HG02610 (cell line): Measurements from ENCODE around the gene DUSP18.
"Not testable (repeated sequence)": the region's sequence is repeated elsewhere in the genome, so short reads cannot be mapped to it uniquely, and the experiment has no call there.

ENCODE experiments used
- ATAC-seq: cut with Tn5 transposase; IDR thresholded peaks from one replicate; pipeline ENCODE4 v1.9.1; 2021; ENCODE audit warnings: mild to moderate bottlenecking, moderate library complexity; ENCODE audit not compliant: unreplicated experiment

DUSP18 gene

GRCh38 chr22:30640839-30641430 lies 26.7 kb downstream of the DUSP18 start:
- ATAC-seq = no peak

- ATAC-seq = no peak
Observed at GRCh38 chr22:30640361-30640760, 27.3 kb downstream of the DUSP18 start.

DNA sequence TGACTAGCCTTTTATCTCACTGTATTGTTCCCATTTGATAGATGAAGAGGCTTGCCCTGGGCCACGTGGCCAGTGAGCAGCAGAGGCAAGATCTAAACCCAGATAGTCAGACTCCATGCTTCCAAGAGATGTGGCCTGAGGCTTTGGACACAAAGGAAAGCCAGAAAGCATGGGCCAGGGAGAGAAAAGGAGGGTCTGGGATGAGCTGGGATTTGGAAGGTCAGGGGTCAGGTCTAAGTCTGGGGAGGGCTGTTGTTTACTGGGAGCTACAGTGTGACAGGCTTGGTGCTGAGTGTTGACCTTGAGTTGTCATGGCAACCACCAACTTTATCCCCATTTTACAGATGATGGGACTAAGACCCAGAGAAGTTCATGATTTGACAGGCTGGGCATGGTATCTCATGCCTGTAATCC lies 30.0 kb downstream of the DUSP18 start:
- ATAC-seq = no peak

- ATAC-seq = no peak
Observed at GRCh38 chr22:30636226-30637077, 31.2 kb downstream of the DUSP18 start.

GRCh38 chr22:30635273-30636225 lies 32.1 kb downstream of the DUSP18 start, which contains the start of gene SLC35E4:
Gene SLC35E4 (plus strand): TSS chr22:30635781. CDS start chr22:30636451, 670 bp downstream.
- peak; percentile 41 for ATAC-seq

DNA sequence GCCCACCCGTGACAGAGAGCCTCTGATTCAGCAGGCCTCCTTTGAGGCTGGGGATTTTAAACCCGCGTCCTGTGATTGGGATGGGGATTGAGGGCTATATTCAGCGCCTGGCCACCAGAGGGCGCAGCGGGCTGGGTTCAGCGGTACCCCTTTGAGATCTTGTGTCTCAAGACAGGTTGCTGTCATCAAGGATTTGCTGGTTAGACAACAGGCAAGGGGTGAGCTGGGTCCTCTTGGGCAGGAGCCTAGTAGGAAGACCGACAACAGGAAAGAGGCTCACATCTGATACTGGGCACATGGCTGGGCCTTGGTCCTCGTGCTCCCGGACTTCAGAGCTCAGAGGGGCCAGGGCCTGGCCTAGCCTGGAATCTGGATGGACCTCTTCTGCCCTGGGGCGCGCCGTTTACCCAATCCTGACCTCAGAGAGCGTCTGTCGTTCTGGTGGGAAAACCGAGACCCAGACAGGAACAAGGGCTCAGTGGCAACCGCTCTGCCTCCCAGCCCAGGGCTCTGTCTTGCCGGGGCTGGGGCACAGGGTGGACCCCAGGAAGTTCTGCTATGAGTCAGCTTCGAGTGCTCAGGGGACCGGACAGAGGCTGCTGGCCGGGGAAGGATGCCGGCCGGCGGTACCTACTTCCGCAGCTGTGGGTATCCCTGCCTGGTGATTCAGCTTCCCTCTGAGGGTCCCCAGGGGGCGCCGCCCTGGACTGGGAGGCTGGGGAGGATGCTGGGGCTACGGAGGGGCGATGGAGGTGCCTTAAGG lies 33.0 kb downstream of the DUSP18 start:
- ATAC-seq = peak; percentile 56

DNA sequence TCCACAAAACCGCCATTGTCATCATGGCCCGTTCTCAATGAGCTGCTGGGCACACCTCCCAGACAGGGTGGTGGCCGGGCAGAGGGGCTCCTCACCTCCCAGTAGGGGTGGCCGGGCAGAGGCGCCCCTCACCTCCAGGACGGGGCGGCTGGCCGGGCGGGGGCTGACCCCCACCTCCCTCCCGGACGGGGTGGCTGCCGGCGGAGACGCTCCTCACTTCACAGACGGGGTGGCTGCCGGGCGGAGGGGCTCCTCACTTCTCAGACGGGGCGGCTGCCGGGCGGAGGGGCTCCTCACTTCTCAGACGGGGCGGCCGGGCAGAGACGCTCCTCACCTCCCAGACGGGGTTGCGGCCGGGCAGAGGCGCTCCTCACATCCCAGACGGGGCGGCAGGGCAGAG lies 36.2 kb downstream of the DUSP18 start:
- ATAC-seq = not testable (repeated sequence)

GRCh38 chr22:30628491-30628890 lies 39.2 kb downstream of the DUSP18 start:
- ATAC-seq = no peak

DNA sequence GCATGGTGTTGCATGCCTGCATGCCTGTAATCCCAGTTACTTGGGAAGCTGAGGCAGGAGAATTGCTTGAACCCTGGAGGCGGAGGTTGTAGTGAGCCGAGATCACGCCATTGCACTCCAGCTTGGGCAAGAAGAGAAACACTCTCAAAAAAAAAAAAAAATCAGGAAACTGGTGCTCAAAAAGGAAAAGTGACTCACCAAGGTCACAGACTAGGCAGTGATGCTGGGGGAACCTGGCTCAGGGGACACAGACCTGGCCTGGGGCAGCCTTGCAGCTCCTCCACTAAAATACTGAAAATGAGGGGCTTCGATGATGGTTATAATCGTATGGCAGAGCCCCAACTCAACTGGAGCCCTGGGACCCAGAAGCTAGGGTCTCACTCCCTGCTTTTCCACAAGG lies 40.2 kb downstream of the DUSP18 start:
- ATAC-seq = no peak

DNA sequence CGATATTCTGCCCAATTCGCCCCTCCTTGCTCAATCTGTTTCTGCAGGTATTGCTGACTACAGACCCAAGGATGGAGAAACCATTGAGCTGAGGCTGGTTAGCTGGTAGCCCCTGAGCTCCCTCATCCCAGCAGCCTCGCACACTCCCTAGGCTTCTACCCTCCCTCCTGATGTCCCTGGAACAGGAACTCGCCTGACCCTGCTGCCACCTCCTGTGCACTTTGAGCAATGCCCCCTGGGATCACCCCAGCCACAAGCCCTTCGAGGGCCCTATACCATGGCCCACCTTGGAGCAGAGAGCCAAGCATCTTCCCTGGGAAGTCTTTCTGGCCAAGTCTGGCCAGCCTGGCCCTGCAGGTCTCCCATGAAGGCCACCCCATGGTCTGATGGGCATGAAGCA lies 41.3 kb downstream of the DUSP18 start:
- ATAC-seq = no peak

GRCh38 chr22:30619909-30620308 lies 47.8 kb downstream of the DUSP18 start:
- ATAC-seq = not testable (repeated sequence)

DNA sequence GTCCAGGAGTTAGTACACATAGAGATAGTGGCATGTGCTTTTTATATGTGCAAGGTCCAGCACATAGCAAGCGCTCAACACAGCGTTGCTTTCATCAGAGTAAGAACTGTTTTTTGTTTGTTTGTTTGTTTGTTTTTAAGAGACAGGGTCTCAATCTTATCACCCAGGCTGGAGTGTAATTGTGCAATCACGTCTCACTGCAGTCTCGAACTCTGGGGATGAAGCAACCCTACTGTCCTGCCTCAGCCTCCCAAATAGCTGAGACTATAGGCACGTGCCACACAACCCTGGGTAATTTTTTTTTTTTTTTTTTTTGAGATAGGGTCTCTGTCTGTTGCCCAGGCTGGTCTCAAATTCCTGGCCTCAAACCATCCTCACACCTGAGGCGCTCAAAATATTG lies 49.9 kb downstream of the DUSP18 start:
- ATAC-seq = no peak

DNA sequence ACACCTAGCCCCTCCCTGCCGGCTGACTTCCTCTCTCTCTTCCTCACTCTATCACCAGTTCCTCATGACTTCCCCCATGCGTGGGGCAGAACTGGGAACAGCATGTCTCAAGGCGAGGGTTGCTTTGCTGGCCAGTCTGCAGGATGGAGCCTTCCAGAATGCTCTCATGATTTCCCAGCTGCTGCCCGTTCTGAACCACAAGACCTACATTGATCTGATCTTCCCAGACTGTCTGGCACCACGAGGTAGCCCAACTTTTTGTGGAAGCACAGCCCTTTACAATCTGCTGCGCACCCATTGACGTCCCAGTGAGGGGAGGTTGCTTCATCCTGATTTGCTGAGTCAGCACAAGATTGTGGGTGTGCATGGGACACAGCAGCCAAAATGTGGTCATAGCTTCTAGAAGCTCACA lies 52.1 kb downstream of the DUSP18 start:
- ATAC-seq = no peak

DNA sequence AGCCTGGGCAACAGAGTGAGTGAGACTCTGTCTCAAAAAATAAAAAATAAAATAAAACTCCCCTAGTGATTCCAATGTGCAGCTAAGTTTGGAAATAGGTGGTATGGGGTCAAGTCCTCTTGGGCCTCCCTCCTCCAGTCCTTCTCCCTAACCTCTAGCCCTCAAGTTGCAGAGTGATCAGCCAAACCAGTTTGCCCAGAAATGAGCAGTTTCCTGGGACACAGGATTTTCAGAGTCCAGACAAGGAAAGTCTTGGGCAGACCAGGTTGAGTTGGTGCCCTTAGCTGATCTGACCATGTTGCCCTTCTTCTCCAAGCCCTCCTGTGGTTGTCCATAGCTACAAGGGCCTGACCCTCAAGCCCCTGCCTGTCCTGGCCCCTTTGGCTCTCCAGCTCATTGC lies 52.8 kb downstream of the DUSP18 start:
- no peak for ATAC-seq

DNA sequence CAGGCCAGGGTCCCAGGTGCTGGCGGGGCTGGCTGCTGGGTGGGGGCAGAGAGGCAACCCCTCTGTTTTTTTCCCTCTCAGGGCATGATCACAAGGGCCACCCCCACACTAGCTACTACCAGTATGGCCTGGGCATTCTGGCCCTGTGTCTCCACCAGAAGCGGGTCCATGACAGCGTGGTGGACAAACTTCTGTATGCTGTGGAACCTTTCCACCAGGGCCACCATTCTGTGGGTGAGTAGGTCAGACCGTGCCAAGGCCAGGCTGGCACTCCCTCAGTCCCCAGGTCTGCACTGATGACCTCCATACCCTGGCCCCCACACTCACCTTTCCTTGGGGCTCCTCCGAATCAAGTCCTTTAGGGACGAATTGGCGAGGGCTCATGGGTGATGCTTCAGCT lies 53.4 kb downstream of the DUSP18 start:
- ATAC-seq = no peak

GRCh38 chr22:30612789-30613188 lies 54.9 kb downstream of the DUSP18 start:
- ATAC-seq = no peak
